Nephron progenitor cell (in vitro differentiated cells): Measurements from ENCODE around the gene PDCD1.

ENCODE experiments used
- DNase-seq: peaks from one replicate; pipeline ENCODE4 v3.0.0; 2021
- H3K27ac Mint-ChIP-seq: 2 replicates; pipeline ENCODE4 v1.8.0; 2021; ENCODE audit warnings: mild to moderate bottlenecking, moderate library complexity, mixed read lengths
- H3K27me3 Mint-ChIP-seq: 2 replicates; pipeline ENCODE4 v1.8.0; 2021; ENCODE audit warnings: mild to moderate bottlenecking, low read depth, mixed read lengths; ENCODE audit not compliant: poor library complexity
- H3K36me3 Mint-ChIP-seq: 2 replicates; pipeline ENCODE4 v1.8.0; 2021; ENCODE audit warnings: low read depth, mixed read lengths
- H3K4me1 Mint-ChIP-seq: 2 replicates; pipeline ENCODE4 v1.8.0; 2021; ENCODE audit warnings: mixed read lengths
- H3K4me3 Mint-ChIP-seq: 2 replicates; pipeline ENCODE4 v1.8.0; 2021; ENCODE audit warnings: mild to moderate bottlenecking, moderate library complexity, mixed read lengths
- H3K9me3 Mint-ChIP-seq: 2 replicates; pipeline ENCODE4 v1.8.0; 2021; ENCODE audit warnings: mild to moderate bottlenecking, moderate library complexity, mixed read lengths
- TF ChIP-seq, protein P1 (sequence below): fragments of 200-600 bp; sonication (generic); IDR thresholded peaks from 2 replicates; pipeline ENCODE4 v1.5.0; 2021; ENCODE audit warnings: antibody characterized with exemption

Gene PDCD1

DNA sequence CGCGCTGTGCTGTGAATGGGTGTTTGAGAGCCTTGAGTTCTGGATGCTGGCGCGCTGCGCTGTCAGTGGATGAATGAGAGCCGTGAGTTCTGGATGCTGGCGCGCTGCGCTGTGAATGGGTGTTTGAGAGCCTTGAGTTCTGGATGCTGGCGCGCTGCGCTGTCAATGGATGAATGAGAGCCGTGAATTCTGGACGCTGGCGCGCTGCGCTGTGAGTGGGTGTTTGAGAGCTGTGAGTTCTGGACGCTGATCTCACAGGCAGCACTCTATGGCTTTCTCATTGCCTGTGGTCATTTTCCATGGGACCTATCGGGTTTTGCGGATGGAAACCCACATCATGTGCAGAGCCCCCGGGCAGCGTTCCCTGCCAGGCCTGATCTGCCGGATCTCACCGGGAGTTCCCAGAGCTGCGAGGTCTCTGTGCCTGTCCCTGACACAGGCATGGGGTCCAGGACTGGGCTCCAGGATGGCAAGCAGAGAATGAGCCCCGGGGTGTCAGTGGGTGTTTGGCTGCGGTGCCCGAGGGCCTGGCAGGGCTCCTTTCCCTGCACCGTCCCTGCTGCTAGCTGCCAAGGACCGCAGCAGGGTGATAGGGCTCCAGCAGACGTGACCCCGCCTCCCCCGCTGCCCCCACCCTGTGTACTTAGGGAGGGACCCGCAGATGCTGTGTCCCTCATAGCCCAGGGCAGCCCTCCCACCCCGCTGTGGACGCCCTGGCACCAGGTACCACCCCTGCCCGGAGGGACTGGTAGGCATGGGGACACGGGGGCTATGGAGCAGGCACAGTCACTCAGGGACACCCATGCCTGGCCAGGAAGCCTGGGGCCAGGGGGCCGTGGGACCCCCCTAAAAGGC, 9.7 kb downstream of the PDCD1 start:
- Mint-ChIP-seq H3K4me3 (no peak overlapping the region), H3K27me3 (peaks cover 30% of the 10 kb centered on the region), H3K9me3 (no peaks in the 10 kb centered on the region), H3K4me1 (peaks cover 20% of the 10 kb centered on the region), H3K27ac (no peak overlapping the region), H3K36me3 (no peaks in the 10 kb centered on the region)
- no peak for DNase-seq
- TF ChIP-seq, protein P1, sequence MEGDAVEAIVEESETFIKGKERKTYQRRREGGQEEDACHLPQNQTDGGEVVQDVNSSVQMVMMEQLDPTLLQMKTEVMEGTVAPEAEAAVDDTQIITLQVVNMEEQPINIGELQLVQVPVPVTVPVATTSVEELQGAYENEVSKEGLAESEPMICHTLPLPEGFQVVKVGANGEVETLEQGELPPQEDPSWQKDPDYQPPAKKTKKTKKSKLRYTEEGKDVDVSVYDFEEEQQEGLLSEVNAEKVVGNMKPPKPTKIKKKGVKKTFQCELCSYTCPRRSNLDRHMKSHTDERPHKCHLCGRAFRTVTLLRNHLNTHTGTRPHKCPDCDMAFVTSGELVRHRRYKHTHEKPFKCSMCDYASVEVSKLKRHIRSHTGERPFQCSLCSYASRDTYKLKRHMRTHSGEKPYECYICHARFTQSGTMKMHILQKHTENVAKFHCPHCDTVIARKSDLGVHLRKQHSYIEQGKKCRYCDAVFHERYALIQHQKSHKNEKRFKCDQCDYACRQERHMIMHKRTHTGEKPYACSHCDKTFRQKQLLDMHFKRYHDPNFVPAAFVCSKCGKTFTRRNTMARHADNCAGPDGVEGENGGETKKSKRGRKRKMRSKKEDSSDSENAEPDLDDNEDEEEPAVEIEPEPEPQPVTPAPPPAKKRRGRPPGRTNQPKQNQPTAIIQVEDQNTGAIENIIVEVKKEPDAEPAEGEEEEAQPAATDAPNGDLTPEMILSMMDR = no peak

DNA sequence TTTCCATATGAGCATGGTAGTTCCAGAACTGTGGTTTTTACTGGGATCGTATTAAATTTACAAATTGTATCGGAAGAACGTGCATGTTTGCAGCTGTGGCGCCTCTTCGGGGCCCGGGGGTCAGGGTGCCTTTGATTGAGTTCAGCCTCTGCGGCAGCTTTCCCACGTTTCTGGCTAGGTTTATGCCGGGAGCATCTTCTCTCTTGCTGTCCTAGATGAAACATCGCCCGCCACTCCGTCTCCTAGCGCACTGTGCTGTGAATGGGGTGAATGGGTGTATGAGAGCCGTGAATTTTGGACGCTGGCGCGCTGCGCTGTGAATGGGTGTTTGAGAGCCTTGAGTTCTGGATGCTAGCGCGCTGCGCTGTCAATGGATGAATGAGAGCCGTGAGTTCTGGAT, 12.3 kb downstream of the PDCD1 start:
- Mint-ChIP-seq H3K4me3 (peak overlapping the region; percentile 52), H3K4me1 (peaks cover 27% of the 10 kb centered on the region), H3K9me3 (no peaks in the 10 kb centered on the region), H3K27me3 (peaks cover 38% of the 10 kb centered on the region), H3K27ac (no peak overlapping the region), H3K36me3 (no peaks in the 10 kb centered on the region)
- DNase-seq = no peak
- TF ChIP-seq, protein P1 = no peak

DNA sequence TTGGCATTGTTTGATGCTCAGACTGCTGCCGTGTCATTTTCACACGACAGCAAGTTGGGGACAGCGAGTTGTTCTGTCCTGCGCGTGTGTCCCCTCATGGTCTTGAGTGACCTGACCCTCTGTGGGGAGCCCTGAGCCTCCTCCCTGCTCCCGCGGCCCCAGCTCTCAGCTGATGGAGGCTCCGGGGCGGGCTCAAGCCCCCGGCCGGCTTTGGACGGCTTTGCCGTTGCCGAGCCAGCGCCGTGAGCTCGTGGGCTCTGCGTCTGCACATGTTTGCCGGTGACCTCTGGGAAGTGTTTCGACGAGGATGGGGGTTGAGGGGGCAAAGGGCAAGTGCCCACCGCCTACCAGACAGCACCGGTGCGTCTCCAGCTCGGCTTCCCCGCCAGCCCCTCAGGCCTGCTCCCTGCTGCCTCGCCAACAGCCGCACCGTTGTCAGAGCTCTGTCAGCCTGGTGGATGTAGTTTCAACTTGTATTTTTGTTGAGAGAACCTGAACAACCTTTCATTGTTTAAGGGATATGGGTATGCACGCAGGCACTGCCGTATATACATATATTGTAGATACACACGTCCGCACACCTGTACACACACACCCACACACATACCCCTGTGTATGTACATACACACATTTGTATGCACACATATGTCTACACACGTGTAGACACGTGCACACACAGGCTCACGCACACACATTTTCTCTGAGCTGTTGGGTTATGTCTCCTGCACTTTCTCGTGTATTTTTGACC, 13.7 kb downstream of the PDCD1 start:
- Mint-ChIP-seq H3K4me3 (peak overlapping the region; percentile 80), H3K27me3 (peaks cover 40% of the 10 kb centered on the region), H3K27ac (no peak overlapping the region), H3K36me3 (no peaks in the 10 kb centered on the region), H3K4me1 (peaks cover 27% of the 10 kb centered on the region), H3K9me3 (no peaks in the 10 kb centered on the region)
- TF ChIP-seq, protein P1 = no peak
- DNase-seq = no peak

DNA sequence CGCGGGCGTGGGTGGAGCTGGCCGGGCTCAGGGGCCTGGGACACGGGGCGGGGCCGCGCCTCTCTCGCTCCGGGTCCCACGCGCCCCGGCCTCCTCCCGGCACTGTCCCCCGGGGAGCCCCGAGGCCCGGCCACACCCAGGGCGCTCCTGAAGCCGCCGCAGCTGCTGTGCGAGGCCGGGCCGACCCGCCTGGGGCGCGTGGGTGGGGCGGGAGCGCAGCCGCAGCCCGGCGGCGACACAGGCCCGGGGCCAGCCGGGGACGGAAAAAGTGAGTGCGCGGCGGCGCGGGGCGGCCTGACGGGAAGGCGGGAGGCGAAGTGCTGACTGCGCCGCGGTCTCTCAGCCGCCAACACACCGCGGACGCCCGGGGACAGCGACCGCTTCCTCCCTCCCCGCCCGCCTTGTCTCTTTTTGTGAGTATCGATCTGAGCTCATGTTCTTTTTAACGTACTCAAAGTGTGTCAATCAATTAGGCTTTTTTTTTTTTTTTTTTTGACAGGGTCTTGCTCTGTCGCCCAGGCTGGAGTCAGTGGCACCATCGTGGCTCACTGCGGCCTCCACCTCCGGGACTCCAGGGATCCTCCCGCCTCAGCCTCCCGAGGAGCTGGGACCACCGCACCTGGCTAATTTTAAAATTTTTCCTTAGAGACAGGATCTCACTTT, 14.5 kb downstream of the PDCD1 start:
- Mint-ChIP-seq H3K27me3 (peaks cover 40% of the 10 kb centered on the region), H3K36me3 (no peaks in the 10 kb centered on the region), H3K9me3 (no peaks in the 10 kb centered on the region), H3K4me3 (peak overlapping the region; percentile 80), H3K4me1 (peaks cover 27% of the 10 kb centered on the region), H3K27ac (no peak overlapping the region)
- TF ChIP-seq, protein P1 = no peak
- peak; percentile 77 for DNase-seq

DNA sequence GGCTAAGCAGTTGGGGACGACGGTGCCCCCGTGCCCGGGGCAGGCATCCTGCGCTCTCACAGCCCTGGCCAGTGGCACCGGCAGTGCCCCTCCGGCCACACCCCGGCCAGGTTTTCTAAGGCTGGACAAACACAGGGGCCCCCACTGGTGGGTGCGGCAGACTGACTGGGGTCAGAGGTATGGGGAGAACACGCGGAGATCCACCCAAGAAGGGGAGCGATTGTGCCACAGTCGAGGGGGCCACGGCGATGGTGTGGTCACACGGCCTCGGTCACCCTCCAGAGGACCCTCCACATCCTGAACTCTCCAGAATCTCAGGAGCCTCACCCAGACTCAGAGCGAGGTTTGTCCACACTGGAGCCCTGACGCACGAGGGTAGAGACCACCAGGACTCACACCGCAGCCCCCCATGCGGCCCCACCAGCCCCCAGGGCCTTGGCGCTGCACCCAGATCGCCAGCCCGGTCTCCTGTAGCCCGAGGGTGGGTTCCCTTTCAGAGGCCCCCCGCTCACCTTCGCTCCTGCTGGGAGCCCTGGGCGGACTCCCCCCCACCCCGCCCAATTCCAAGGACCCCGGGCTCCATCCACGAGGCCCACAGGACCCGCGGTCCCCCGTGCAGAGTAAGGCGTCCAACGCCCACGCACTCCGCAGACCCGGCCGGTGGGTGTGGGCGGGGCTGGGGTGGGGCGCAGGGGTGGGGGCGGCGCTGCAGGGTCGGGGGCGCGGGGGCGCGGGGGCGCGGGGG, 15.2 kb downstream of the PDCD1 start:
- peaks cover 27% of the 10 kb centered on the region for H3K4me1 Mint-ChIP-seq
- DNase-seq = no peak
- no peak overlapping the region for H3K27ac Mint-ChIP-seq
- TF ChIP-seq, protein P1 = no peak
- no peaks in the 10 kb centered on the region for H3K36me3 Mint-ChIP-seq
- peaks cover 39% of the 10 kb centered on the region for H3K27me3 Mint-ChIP-seq
- H3K4me3 Mint-ChIP-seq = no peak overlapping the region
- peaks cover 3% of the 10 kb centered on the region for H3K9me3 Mint-ChIP-seq
